Subcutaneous adipose tissue (tissue), 4 donors: ENCODE results near the gene UMODL1. TPM values are rescaled to one million over a fixed set of nuclear protein-coding genes. Genes with fewer than 3 reads are reported as not detected.

Source experiments
- CTCF ChIP-seq: fragments of 450-650 bp; IDR thresholded peaks from one replicate; pipeline ENCODE4 v1.5.1; 2016; ENCODE audit warnings: low read depth, mild to moderate bottlenecking, control low read depth, antibody characterized with exemption, moderate library complexity
- total RNA-seq, 4 donors: library from RNA; depleted of rRNA; stranded (reverse); fragments of >200 nt; gene quantifications; one replicate each; pipeline ENCODE4 v1.1.0, GENCODE V29; 2016

The UMODL1 gene
- total RNA-seq, 4 donors from 2014 or later, result 0.17 to 0.19 TPM; not detected in 2

- no peak for TF ChIP-seq CTCF
Measured at GRCh38 chr21:42143111-42143510, 72.0 kb downstream of the UMODL1 start.

GRCh38 chr21:42144221-42144620 lies 73.1 kb downstream of the UMODL1 start:
- no peak for TF ChIP-seq CTCF

GRCh38 chr21:42144679-42145568 lies 73.8 kb downstream of the UMODL1 start:
- TF ChIP-seq CTCF, result no peak

GRCh38 chr21:42145569-42146272 lies 74.6 kb downstream of the UMODL1 start:
- no peak for TF ChIP-seq CTCF

GRCh38 chr21:42146273-42146805 lies 75.2 kb downstream of the UMODL1 start:
- TF ChIP-seq CTCF, result no peak

GRCh38 chr21:42146821-42147220 lies 75.7 kb downstream of the UMODL1 start:
- TF ChIP-seq CTCF, result no peak
